SK-N-SH (cell line): Measurements from ENCODE around the gene PARP15. TPM values are rescaled to one million over a fixed set of nuclear protein-coding genes. Genes with fewer than 3 reads are reported as not detected.

ENCODE experiments used
- CTCF ChIA-PET: fragments of 300-600, 350-600 bp; formaldehyde crosslinking; extraction: SDS; loops from one replicate; lab custom pipeline; 2021; lab: Yijun Ruan, JAX
- POLR2A ChIA-PET: fragments of 350-600 bp; sonication (Branson Sonifier 250); formaldehyde crosslinking; extraction: SDS; loops from one replicate; lab custom pipeline; 2020; ENCODE audit warnings: antibody characterized with exemption, inconsistent platforms; lab: Yijun Ruan, JAX
- DNase-seq: peaks from one replicate; pipeline ENCODE4 v3.0.0; 2012
- H2AFZ ChIP-seq: fragments of 200-600 bp; sonication (generic); 2 replicates; pipeline ENCODE4 v1.8.1; 2016; ENCODE audit warnings: antibody characterized with exemption, mild to moderate bottlenecking, low read depth
- H3F3A ChIP-seq: fragments of 200-600 bp; sonication (generic); replicated peaks from 2 replicates; pipeline ENCODE3; 2016; ENCODE audit warnings: antibody characterized with exemption, mild to moderate bottlenecking; ENCODE audit not compliant: insufficient read depth
- H3K27ac ChIP-seq, 2 experiments: fragments of 200-500 bp in 1 of 2; fragments of 200-600 bp in 1 of 2; sonication (Bioruptor generic) in 1 of 2; sonication (generic), shearing (Covaris generic) in 1 of 2; 2 replicates each; pipeline versions ENCODE4 v1.5.1 to v1.6.1; 2014 to 2016; ENCODE audit warnings: low read depth in 2 of 2, inconsistent platforms in 1 of 2, low read length in 1 of 2, mild to moderate bottlenecking in 1 of 2, mixed read lengths in 1 of 2
- H3K27me3 ChIP-seq: fragments of 200-600 bp; sonication (generic), shearing (Covaris generic); 2 replicates; pipeline ENCODE4 v1.6.1; 2016; ENCODE audit warnings: mixed run types; ENCODE audit not compliant: insufficient read depth
- H3K36me3 ChIP-seq, 2 experiments: fragments of 200-500 bp in 1 of 2; fragments of 200-600 bp in 1 of 2; sonication (Bioruptor generic) in 1 of 2; sonication (generic) in 1 of 2; replicated peaks in 1 of 2; 2 replicates each; pipeline versions ENCODE3 to v1.5.1; 2014 to 2016; ENCODE audit warnings: low read length in 1 of 2, mild to moderate bottlenecking in 1 of 2; ENCODE audit not compliant: insufficient read depth in 2 of 2, control insufficient read depth in 1 of 2
- H3K4me1 ChIP-seq, 2 experiments: fragments of 200-500 bp in 1 of 2; fragments of 200-600 bp in 1 of 2; sonication (Bioruptor generic) in 1 of 2; sonication (generic), shearing (Covaris generic) in 1 of 2; 2 replicates each; pipeline versions ENCODE4 v1.5.1 to v1.6.1; 2014 to 2016; ENCODE audit warnings: low read depth in 1 of 2, low read length in 1 of 2, mixed run types in 1 of 2; ENCODE audit not compliant: insufficient read depth in 2 of 2, control insufficient read depth in 1 of 2
- H3K4me2 ChIP-seq: fragments of 200-600 bp; sonication (generic), shearing (Covaris generic); 2 replicates; pipeline ENCODE4 v1.6.1; 2017; ENCODE audit warnings: mixed run types
- H3K4me3 ChIP-seq, 2 experiments: fragments of 200-500 bp in 1 of 2; fragments of 200-600 bp in 1 of 2; sonication (Bioruptor generic) in 1 of 2; sonication (generic), shearing (Covaris generic) in 1 of 2; 2 replicates each; pipeline versions ENCODE4 v1.5.1 to v1.8.1; 2014 to 2016; ENCODE audit warnings: low read depth in 2 of 2, inconsistent platforms in 1 of 2, low read length in 1 of 2, mild to moderate bottlenecking in 1 of 2, mixed read lengths in 1 of 2, moderate library complexity in 1 of 2
- H3K79me2 ChIP-seq: fragments of 200-600 bp; sonication (generic); 2 replicates; pipeline ENCODE4 v1.8.1; 2017; ENCODE audit warnings: mild to moderate bottlenecking; ENCODE audit not compliant: insufficient read depth
- H3K9ac ChIP-seq: fragments of 200-600 bp; sonication (generic); 2 replicates; pipeline ENCODE4 v1.6.1; 2017; ENCODE audit warnings: mixed run types
- H3K9me2 ChIP-seq: fragments of 200-600 bp; sonication (generic); 2 replicates; pipeline ENCODE4 v1.6.1; 2017; ENCODE audit warnings: mixed run types
- H3K9me3 ChIP-seq: fragments of 200-600 bp; sonication (generic); 2 replicates; pipeline ENCODE4 v1.6.1; 2017; ENCODE audit warnings: mixed run types, mild to moderate bottlenecking, moderate library complexity
- H4K20me1 ChIP-seq: fragments of 200-600 bp; sonication (generic); 2 replicates; pipeline ENCODE4 v1.6.1; 2017; ENCODE audit warnings: mild to moderate bottlenecking, mixed run types; ENCODE audit not compliant: insufficient read depth
- CHD2 ChIP-seq: fragments of 150-350 bp; IDR thresholded peaks from 2 replicates; pipeline ENCODE4 v1.6.1; 2018; ENCODE audit warnings: low read length; ENCODE audit not compliant: partially characterized antibody
- ELF1 ChIP-seq: IDR thresholded peaks from 2 replicates; pipeline ENCODE4 v1.4.0; 2012
- FOXJ3 ChIP-seq: sonication (generic); formaldehyde crosslinking; IDR thresholded peaks from 2 replicates; pipeline ENCODE4 v1.5.1; 2020; ENCODE audit warnings: mild to moderate bottlenecking, missing genetic modification reagents
- FOXM1 ChIP-seq: IDR thresholded peaks from 2 replicates; pipeline ENCODE4 v1.4.0; 2012; ENCODE audit warnings: low read depth, mild to moderate bottlenecking
- GABPA ChIP-seq: IDR thresholded peaks from 2 replicates; pipeline ENCODE4 v1.4.0; 2012; ENCODE audit warnings: low read depth, mild to moderate bottlenecking
- GATA2 ChIP-seq: sonication (generic); formaldehyde crosslinking; IDR thresholded peaks from 2 replicates; pipeline ENCODE4 v1.5.0; 2020; ENCODE audit warnings: mild to moderate bottlenecking, missing genetic modification reagents
- JUND ChIP-seq: IDR thresholded peaks from 2 replicates; pipeline ENCODE4 v1.4.0; 2012
- MEF2A ChIP-seq: IDR thresholded peaks from 2 replicates; pipeline ENCODE4 v1.4.0; 2012; ENCODE audit warnings: low read depth, borderline replicate concordance
- NRF1 ChIP-seq: IDR thresholded peaks from 2 replicates; pipeline ENCODE4 v1.6.1; 2012; ENCODE audit warnings: low read depth, mild to moderate bottlenecking, low read length
- RAD21 ChIP-seq: IDR thresholded peaks from 2 replicates; pipeline ENCODE4 v1.6.1; 2012; ENCODE audit warnings: mild to moderate bottlenecking, low read length
- RFX5 ChIP-seq: IDR thresholded peaks from 2 replicates; pipeline ENCODE4 v1.6.1; 2012; ENCODE audit warnings: mild to moderate bottlenecking, improper control_type of control experiment, low read length
- RXRA ChIP-seq: IDR thresholded peaks from 2 replicates; pipeline ENCODE4 v1.4.0; 2012; ENCODE audit warnings: low read depth, mild to moderate bottlenecking, borderline replicate concordance
- SIN3A ChIP-seq: IDR thresholded peaks from 2 replicates; pipeline ENCODE4 v1.6.1; 2012; ENCODE audit warnings: low read depth, mild to moderate bottlenecking, low read length, moderate library complexity, borderline replicate concordance
- TAF1 ChIP-seq: IDR thresholded peaks from 2 replicates; pipeline ENCODE4 v1.6.1; 2012; ENCODE audit warnings: low read depth, mild to moderate bottlenecking, low read length, moderate library complexity, borderline replicate concordance
- TCF12 ChIP-seq: IDR thresholded peaks from 2 replicates; pipeline ENCODE4 v1.4.0; 2012
- USF1 ChIP-seq: IDR thresholded peaks from 2 replicates; pipeline ENCODE4 v1.4.0; 2012; ENCODE audit warnings: low read depth, borderline replicate concordance
- ZBTB33 ChIP-seq: IDR thresholded peaks from 2 replicates; pipeline ENCODE4 v1.4.0; 2012; ENCODE audit warnings: low read depth, borderline replicate concordance
- WGBS: methylation state at CpG from one replicate; pipeline ENCODE4 v1.1.6; 2017; ENCODE audit warnings: low lambda C conversion rate; 5-methylcytosine and 5-hydroxymethylcytosine counted together
- polyA plus RNA-seq, 3 experiments: library from polyadenylated mRNA; depleted of rRNA; stranded (reverse); fragments of >200 nt; gene quantifications; 2 replicates each; pipeline ENCODE4 v1.2.3, GENCODE V29; 2012
- TF ChIP-seq, protein P1 (sequence below): IDR thresholded peaks from 2 replicates; pipeline ENCODE4; 2012

Gene PARP15
- polyA plus RNA-seq, 1 of the 3 experiments (the other 2 are of a cell fraction) = not detected

- TF ChIP-seq, protein P1, sequence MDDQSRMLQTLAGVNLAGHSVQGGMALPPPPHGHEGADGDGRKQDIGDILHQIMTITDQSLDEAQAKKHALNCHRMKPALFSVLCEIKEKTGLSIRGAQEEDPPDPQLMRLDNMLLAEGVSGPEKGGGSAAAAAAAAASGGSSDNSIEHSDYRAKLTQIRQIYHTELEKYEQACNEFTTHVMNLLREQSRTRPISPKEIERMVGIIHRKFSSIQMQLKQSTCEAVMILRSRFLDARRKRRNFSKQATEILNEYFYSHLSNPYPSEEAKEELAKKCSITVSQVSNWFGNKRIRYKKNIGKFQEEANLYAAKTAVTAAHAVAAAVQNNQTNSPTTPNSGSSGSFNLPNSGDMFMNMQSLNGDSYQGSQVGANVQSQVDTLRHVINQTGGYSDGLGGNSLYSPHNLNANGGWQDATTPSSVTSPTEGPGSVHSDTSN = no peak
These were observed 52.3 kb downstream of the PARP15 start (continued) for GRCh38 chr3:122629763-122630162.

DNA sequence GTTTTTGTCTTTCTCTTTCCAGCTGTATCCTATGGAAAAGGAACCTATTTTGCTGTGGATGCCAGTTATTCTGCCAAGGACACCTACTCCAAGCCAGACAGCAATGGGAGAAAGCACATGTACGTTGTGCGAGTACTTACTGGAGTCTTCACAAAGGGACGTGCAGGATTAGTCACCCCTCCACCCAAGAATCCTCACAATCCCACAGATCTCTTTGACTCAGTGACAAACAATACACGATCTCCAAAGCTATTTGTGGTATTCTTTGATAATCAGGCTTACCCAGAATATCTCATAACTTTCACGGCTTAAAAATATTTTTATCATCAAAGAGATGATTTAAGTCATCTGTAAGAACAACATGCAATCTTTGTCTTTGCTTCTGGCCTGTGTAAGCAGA, 58.3 kb downstream of the PARP15 start:
- POLR2A ChIA-PET = no interaction called here
- WGBS = 47% methylated on average over 5 of the region's 5 CpGs
- H3K27me3 ChIP-seq = no peaks in the 10 kb centered on the region; the same call in 1 of the 2 replicates
- CTCF ChIA-PET = no interaction called here
- H3K4me2 ChIP-seq = no peak overlapping the region
- H3K9me3 ChIP-seq = no peaks in the 10 kb centered on the region
- DNase-seq = no peak
- H4K20me1 ChIP-seq = no peaks in the 10 kb centered on the region
- H2AFZ ChIP-seq = no peak overlapping the region
- H3K36me3 ChIP-seq = no peaks in the 10 kb centered on the region
- H3K9ac ChIP-seq = no peak overlapping the region
- H3K4me3 ChIP-seq = no peak overlapping the region
- H3K9me2 ChIP-seq = no peaks in the 10 kb centered on the region
- H3K4me1 ChIP-seq = no peaks in the 10 kb centered on the region
- TF ChIP-seq JUND = no peak
- TF ChIP-seq GABPA = no peak
- TF ChIP-seq FOXJ3 (CRISPR knock-in tag) = no peak
- TF ChIP-seq ZBTB33 = no peak
- no peak for TF ChIP-seq TAF1
- TF ChIP-seq TCF12 = no peak
- TF ChIP-seq MEF2A = no peak
- TF ChIP-seq NRF1 = no peak
- TF ChIP-seq FOXM1 = no peak
- no peak for TF ChIP-seq RAD21
- TF ChIP-seq RFX5 = no peak
- no peak for TF ChIP-seq SIN3A
- no peak for TF ChIP-seq USF1
- no peak for TF ChIP-seq CHD2
- TF ChIP-seq RXRA = no peak
- TF ChIP-seq GATA2 (CRISPR knock-in tag) = no peak
- TF ChIP-seq ELF1 = no peak
- no peaks in the 10 kb centered on the region for H3K79me2 ChIP-seq
- no peak overlapping the region for H3K27ac ChIP-seq
- H3F3A ChIP-seq = no peaks in the 10 kb centered on the region
